Effector memory CD4-positive, alpha-beta T cell (primary cell): ENCODE data around the gene MFAP3L.
A peak's percentile ranks its signal among the peaks of the same experiment; 100 is the strongest.

Experiments used
- DNase-seq, 3 donors: peaks; one replicate each; pipeline ENCODE4 v3.0.0-alpha.2; 2020
- H3K27ac ChIP-seq: 2 replicates; pipeline ENCODE4 v1.7.0; 2013; ENCODE audit warnings: mild to moderate bottlenecking, low read length, moderate library complexity; ENCODE audit not compliant: insufficient read depth, poor library complexity, severe bottlenecking
- H3K27me3 ChIP-seq: replicated peaks from 2 replicates; pipeline ENCODE4 v1.7.0; 2013; ENCODE audit warnings: mild to moderate bottlenecking, low read length; ENCODE audit not compliant: insufficient read depth, control insufficient read depth, poor library complexity, severe bottlenecking
- H3K36me3 ChIP-seq: 2 replicates; pipeline ENCODE4 v1.7.0; 2013; ENCODE audit warnings: mild to moderate bottlenecking, low read length, moderate library complexity; ENCODE audit not compliant: control insufficient read depth, insufficient read depth
- H3K4me1 ChIP-seq: 2 replicates; pipeline ENCODE4 v1.7.0; 2013; ENCODE audit warnings: low read length, mild to moderate bottlenecking; ENCODE audit not compliant: control insufficient read depth, insufficient read depth, poor library complexity, severe bottlenecking
- H3K4me3 ChIP-seq: 2 replicates; pipeline ENCODE4 v1.7.0; 2013; ENCODE audit warnings: low read length, low read depth, mild to moderate bottlenecking; ENCODE audit not compliant: insufficient read depth, poor library complexity, severe bottlenecking
- H3K9me3 ChIP-seq: 2 replicates; pipeline ENCODE4 v1.7.0; 2013; ENCODE audit warnings: mild to moderate bottlenecking, low read length, moderate library complexity; ENCODE audit not compliant: control insufficient read depth

MFAP3L gene

GRCh38 chr4:170025523-170026252 is 507 bp downstream of the MFAP3L start:
- H3K4me1 ChIP-seq: no peaks in the 10 kb centered on the region
- H3K27me3 ChIP-seq: no peaks in the 10 kb centered on the region
- no peak overlapping the region for H3K27ac ChIP-seq
- DNase-seq: no peak
- H3K36me3 ChIP-seq: no peaks in the 10 kb centered on the region
- peak overlapping the region; percentile 84 for H3K4me3 ChIP-seq
- no peaks in the 10 kb centered on the region for H3K9me3 ChIP-seq

- Histone ChIP-seq H3K4me3 (no peak overlapping the region), H3K4me1 (no peaks in the 10 kb centered on the region), H3K36me3 (no peaks in the 10 kb centered on the region), H3K27ac (no peak overlapping the region), H3K27me3 (no peaks in the 10 kb centered on the region), H3K9me3 (no peaks in the 10 kb centered on the region)
- DNase-seq: no peak
Observed at GRCh38 chr4:170022211-170022610, 4.0 kb downstream of the MFAP3L start.

GRCh38 chr4:170017252-170017651 is 8.9 kb downstream of the MFAP3L start:
- DNase-seq: no peak

GRCh38 chr4:170015285-170015684 is 10.9 kb downstream of the MFAP3L start:
- Histone ChIP-seq H3K4me3 (no peak overlapping the region), H3K27ac (no peak overlapping the region), H3K27me3 (no peaks in the 10 kb centered on the region), H3K4me1 (no peaks in the 10 kb centered on the region), H3K9me3 (no peaks in the 10 kb centered on the region), H3K36me3 (no peaks in the 10 kb centered on the region)
- no peak for DNase-seq

More at GRCh38 chr4:170017252-170017651, 8.9 kb downstream of the MFAP3L start:
- Histone ChIP-seq H3K36me3 (no peaks in the 10 kb centered on the region), H3K4me3 (no peak overlapping the region), H3K27ac (no peak overlapping the region), H3K27me3 (no peaks in the 10 kb centered on the region), H3K9me3 (no peaks in the 10 kb centered on the region), H3K4me1 (no peaks in the 10 kb centered on the region)

- no peaks in the 10 kb centered on the region for H3K4me1 ChIP-seq
- H3K9me3 ChIP-seq: no peaks in the 10 kb centered on the region
- no peaks in the 10 kb centered on the region for H3K27me3 ChIP-seq
- no peak overlapping the region for H3K4me3 ChIP-seq
- no peak overlapping the region for H3K27ac ChIP-seq
- no peaks in the 10 kb centered on the region for H3K36me3 ChIP-seq
- DNase-seq: no peak
Observed at GRCh38 chr4:170014359-170015011, 11.7 kb downstream of the MFAP3L start.

GRCh38 chr4:170012629-170012958 is 13.6 kb downstream of the MFAP3L start:
- Histone ChIP-seq H3K27ac (no peak overlapping the region), H3K9me3 (no peaks in the 10 kb centered on the region), H3K36me3 (no peaks in the 10 kb centered on the region), H3K4me3 (no peak overlapping the region), H3K27me3 (no peaks in the 10 kb centered on the region), H3K4me1 (no peaks in the 10 kb centered on the region)
- no peak for DNase-seq

- H3K4me1 ChIP-seq: no peaks in the 10 kb centered on the region
- H3K4me3 ChIP-seq: no peak overlapping the region
- no peak for DNase-seq
- no peak overlapping the region for H3K27ac ChIP-seq
- H3K36me3 ChIP-seq: no peaks in the 10 kb centered on the region
- no peaks in the 10 kb centered on the region for H3K27me3 ChIP-seq
- no peaks in the 10 kb centered on the region for H3K9me3 ChIP-seq
Observed at GRCh38 chr4:170011921-170012628, 14.1 kb downstream of the MFAP3L start.

- H3K9me3 ChIP-seq: no peaks in the 10 kb centered on the region
- no peak for DNase-seq
- no peaks in the 10 kb centered on the region for H3K36me3 ChIP-seq
- H3K27ac ChIP-seq: no peak overlapping the region
- no peaks in the 10 kb centered on the region for H3K27me3 ChIP-seq
- no peak overlapping the region for H3K4me3 ChIP-seq
- no peaks in the 10 kb centered on the region for H3K4me1 ChIP-seq
Observed at GRCh38 chr4:170009291-170009690, 16.9 kb downstream of the MFAP3L start.

- H3K27me3 ChIP-seq: no peaks in the 10 kb centered on the region
- no peaks in the 10 kb centered on the region for H3K36me3 ChIP-seq
- no peaks in the 10 kb centered on the region for H3K4me1 ChIP-seq
- DNase-seq: no peak
- no peaks in the 10 kb centered on the region for H3K9me3 ChIP-seq
- no peak overlapping the region for H3K27ac ChIP-seq
- H3K4me3 ChIP-seq: no peak overlapping the region
Observed at GRCh38 chr4:170008801-170009200, 17.4 kb downstream of the MFAP3L start.

GRCh38 chr4:170008371-170008770 is 17.8 kb downstream of the MFAP3L start:
- Histone ChIP-seq H3K36me3 (no peaks in the 10 kb centered on the region), H3K4me3 (no peak overlapping the region), H3K27ac (no peak overlapping the region), H3K4me1 (no peaks in the 10 kb centered on the region), H3K9me3 (no peaks in the 10 kb centered on the region), H3K27me3 (no peaks in the 10 kb centered on the region)
- DNase-seq: no peak
